A549 (cell line): ENCODE data around the gene ST6GALNAC5. TPM values are rescaled to one million over a fixed set of nuclear protein-coding genes. Genes with fewer than 3 reads are reported as not detected.

ENCODE experiments used
- ATAC-seq, 2 experiments: fragments of 200-7000 bp in 1 of 2; fragments of >200 bp in 1 of 2; cut with Nextera tagmentation in 1 of 2; cut with Tn5 transposase in 1 of 2; 3 replicates each; pipeline versions ENCODE4 v1.8.0 to v1.9.1; 2018 to 2020; ENCODE audit warnings: mild to moderate bottlenecking in 1 of 2, moderate library complexity in 1 of 2
- CTCF ChIA-PET: fragments of 300-600 bp; sonication (Branson Sonifier 250); formaldehyde crosslinking; extraction: SDS; loops from one replicate; lab custom pipeline; 2021; ENCODE audit warnings: antibody characterized with exemption, inconsistent platforms; lab: Yijun Ruan, JAX
- POLR2A ChIA-PET: fragments of 350-600 bp; formaldehyde crosslinking; extraction: SDS; loops from one replicate; lab custom pipeline; 2021; ENCODE audit warnings: antibody characterized with exemption, inconsistent platforms; lab: Yijun Ruan, JAX
- DNase-seq, 2 experiments: peaks; one replicate each; pipeline versions ENCODE4 v3.0.0 to v3.0.0-alpha.2; 2011 to 2016; ENCODE audit warnings: low read depth in 1 of 2, low spot score in 1 of 2
- FAIRE-seq: peaks from 2 replicates; lab custom pipeline; 2011; peaks lifted over from hg19 to GRCh38; lab: Jason Lieb, UNC
- H3K27ac ChIP-seq, 2 experiments: fragments of >200 bp; sonication (Bioruptor Twin); formaldehyde crosslinking; 3 replicates each; pipeline ENCODE4 v1.5.1; 2016 to 2017
- H3K4me1 ChIP-seq: fragments of >200 bp; sonication (Bioruptor Twin); formaldehyde crosslinking; 3 replicates; pipeline ENCODE4 v1.6.1; 2016
- H3K4me2 ChIP-seq: fragments of >200 bp; sonication (Bioruptor Twin); formaldehyde crosslinking; 3 replicates; pipeline ENCODE4 v1.6.1; 2016
- H3K4me3 ChIP-seq: fragments of >200 bp; sonication (Bioruptor Twin); formaldehyde crosslinking; 3 replicates; pipeline ENCODE4 v1.5.1; 2016
- H3K9me3 ChIP-seq: fragments of >200 bp; sonication (Bioruptor Twin); formaldehyde crosslinking; 3 replicates; pipeline ENCODE4 v1.6.1; 2016
- CBX2 ChIP-seq: fragments of 200-600 bp; sonication (generic); IDR thresholded peaks from 2 replicates; pipeline ENCODE4 v1.6.1; 2016; ENCODE audit warnings: low read depth, mild to moderate bottlenecking, borderline replicate concordance
- CHD2 ChIP-seq: fragments of 150-350 bp; IDR thresholded peaks from 2 replicates; pipeline ENCODE4 v1.6.1; 2014; ENCODE audit warnings: low read length; ENCODE audit not compliant: partially characterized antibody
- EP300 ChIP-seq, 2 experiments: fragments of >200 bp; sonication (Bioruptor Twin); formaldehyde crosslinking; IDR thresholded peaks; 2 replicates in 1 of 2; 3 replicates in 1 of 2; pipeline ENCODE4 v1.6.1; 2016 to 2017
- ESRRA ChIP-seq: fragments of 150-350 bp; IDR thresholded peaks from 2 replicates; pipeline ENCODE4 v1.6.1; 2014; ENCODE audit warnings: mild to moderate bottlenecking, low read length, borderline replicate concordance
- FOXS1 ChIP-seq: fragments of 250-450 bp; sonication (Bioruptor Pico); IDR thresholded peaks from 2 replicates; pipeline ENCODE4 v1.5.0; 2020; ENCODE audit warnings: mild to moderate bottlenecking, moderate library complexity
- HOXB13 ChIP-seq: fragments of 250-450 bp; sonication (Bioruptor Pico); IDR thresholded peaks from 2 replicates; pipeline ENCODE4 v1.5.0; 2020; ENCODE audit warnings: low read depth, mild to moderate bottlenecking, moderate library complexity
- JUN ChIP-seq, 2 experiments: fragments of >200 bp; sonication (Bioruptor Twin); formaldehyde crosslinking; IDR thresholded peaks; 2 replicates in 1 of 2; 3 replicates in 1 of 2; pipeline ENCODE4 v1.6.1; 2016 to 2017
- JUNB ChIP-seq: fragments of >200 bp; sonication (Bioruptor Twin); formaldehyde crosslinking; IDR thresholded peaks from 2 replicates; pipeline ENCODE4 v1.6.1; 2016
- KDM1A ChIP-seq: fragments of 200-600 bp; sonication (generic); IDR thresholded peaks from 2 replicates; pipeline ENCODE4 v1.6.1; 2016; ENCODE audit warnings: low read depth, mild to moderate bottlenecking
- MAFK ChIP-seq: fragments of 450-650 bp; IDR thresholded peaks from 2 replicates; pipeline ENCODE4 v1.6.1; 2014; ENCODE audit not compliant: partially characterized antibody
- MAZ ChIP-seq: fragments of 150-350 bp; IDR thresholded peaks from 2 replicates; pipeline ENCODE4 v1.6.1; 2014; ENCODE audit warnings: antibody characterized with exemption, low read depth, low read length, borderline replicate concordance
- NFE2L2 ChIP-seq: fragments of 150-350 bp; conservative IDR thresholded peaks from 2 replicates; pipeline ENCODE4 v1.6.1; 2014; ENCODE audit warnings: low read length
- PHF8 ChIP-seq: fragments of 200-600 bp; sonication (generic); IDR thresholded peaks from 2 replicates; pipeline ENCODE4 v1.6.1; 2016; ENCODE audit warnings: low read depth, mild to moderate bottlenecking, antibody characterized with exemption, moderate library complexity, borderline replicate concordance
- POLR2A ChIP-seq: IDR thresholded peaks from 2 replicates; pipeline ENCODE4 v1.6.1; 2012; ENCODE audit warnings: mild to moderate bottlenecking, low read length
- POLR2AphosphoS2 ChIP-seq: conservative IDR thresholded peaks from 2 replicates; pipeline ENCODE4 v1.6.1; 2012; ENCODE audit warnings: low read length, improper control_type of control experiment, inconsistent platforms
- RAD21 ChIP-seq, 2 experiments: fragments of >200 bp in 1 of 2; sonication (Bioruptor Twin) in 1 of 2; formaldehyde crosslinking in 1 of 2; IDR thresholded peaks in 1 of 2; conservative IDR thresholded peaks in 1 of 2; 2 replicates in 1 of 2; 3 replicates in 1 of 2; pipeline ENCODE4 v1.6.1; 2012 to 2018; ENCODE audit warnings: inconsistent platforms in 1 of 2
- RARB ChIP-seq: fragments of 250-450 bp; sonication (Bioruptor Pico); IDR thresholded peaks from 2 replicates; pipeline ENCODE4 v1.8.0; 2021; ENCODE audit warnings: mild to moderate bottlenecking, moderate library complexity
- RCOR1 ChIP-seq: fragments of 150-350 bp; IDR thresholded peaks from 2 replicates; pipeline ENCODE4 v1.6.1; 2014; ENCODE audit warnings: antibody characterized with exemption, low read length, low read depth
- SMC3 ChIP-seq: fragments of >200 bp; sonication (Bioruptor Twin); formaldehyde crosslinking; IDR thresholded peaks from 3 replicates; pipeline ENCODE4 v1.6.1; 2018; ENCODE audit warnings: inconsistent platforms
- TFCP2L1 ChIP-seq: fragments of 250-450 bp; sonication (Bioruptor Pico); IDR thresholded peaks from 2 replicates; pipeline ENCODE4 v1.5.0; 2021; ENCODE audit warnings: mild to moderate bottlenecking
- ZFP36 ChIP-seq: fragments of 450-650 bp; IDR thresholded peaks from 2 replicates; pipeline ENCODE4 v1.6.1; 2014; ENCODE audit warnings: borderline replicate concordance; ENCODE audit not compliant: partially characterized antibody
- ZNF302 ChIP-seq: fragments of 250-450 bp; sonication (Bioruptor Pico); IDR thresholded peaks from 2 replicates; pipeline ENCODE4 v1.9.0; 2021; ENCODE audit warnings: inconsistent platforms, mild to moderate bottlenecking, moderate library complexity
- WGBS: methylation state at CpG from one replicate; pipeline ENCODE4 v1.1.6; 2017; ENCODE audit errors: missing lambda C conversion rate; 5-methylcytosine and 5-hydroxymethylcytosine counted together
- polyA plus RNA-seq, 4 experiments: library from polyadenylated mRNA; depleted of rRNA in 3 of 4; stranded (reverse); fragments of >200 nt; fragmentation: RNase III in 1 of 4; extraction: RNeasy Plus Mini Kit Qiagen cat#74134 plus additional on column Dnase treatment in 1 of 4; gene quantifications; 2 replicates in 3 of 4; 3 replicates in 1 of 4; pipeline ENCODE4 v1.2.3, GENCODE V29; 2011 to 2017
- TF ChIP-seq, protein P1 (sequence below): IDR thresholded peaks from 2 replicates; pipeline ENCODE4 v1.6.1; 2012
- TF ChIP-seq, protein P2 (sequence below): IDR thresholded peaks from 2 replicates; pipeline ENCODE4 v1.6.1; 2012
- TF ChIP-seq, protein P3 (sequence below): fragments of >200 bp; sonication (Bioruptor Twin); formaldehyde crosslinking; IDR thresholded peaks from 3 replicates; pipeline ENCODE4 v1.6.1; 2016
- TF ChIP-seq, protein P4 (sequence below): fragments of >200 bp; sonication (Bioruptor Twin); formaldehyde crosslinking; IDR thresholded peaks from 2 replicates; pipeline ENCODE4 v1.6.1; 2016
- TF ChIP-seq, protein P5 (sequence below): fragments of 200-600 bp; sonication (generic); IDR thresholded peaks from 2 replicates; pipeline ENCODE4 v1.6.1; 2016; ENCODE audit warnings: antibody characterized with exemption, mild to moderate bottlenecking, moderate library complexity
- TF ChIP-seq, protein P6 (sequence below): fragments of 450-650 bp; IDR thresholded peaks from 2 replicates; pipeline ENCODE4 v1.6.1; 2014; ENCODE audit warnings: antibody characterized with exemption

ST6GALNAC5 gene
- polyA plus RNA-seq, 2 of the 4 experiments (the other 2 are of a cell fraction): not detected

DNA sequence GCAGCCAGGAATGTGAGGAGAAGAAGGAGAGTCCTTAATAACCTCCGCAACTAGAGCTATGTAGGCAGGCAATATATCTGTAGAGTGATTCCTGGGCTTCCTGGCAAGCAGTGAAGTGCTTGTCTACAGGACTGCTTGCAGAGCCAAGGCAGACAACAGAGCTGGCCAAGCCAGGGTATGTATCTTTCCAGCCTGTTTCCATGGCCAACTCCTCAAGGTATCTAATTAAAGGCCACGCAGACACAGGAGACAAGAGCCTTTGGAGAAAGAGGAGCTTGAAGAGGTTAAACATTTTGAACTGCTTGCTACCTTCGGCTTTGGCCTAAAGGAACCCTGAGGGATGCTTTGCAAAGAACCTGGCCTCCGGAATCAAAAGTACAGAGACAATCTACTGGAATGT is 214.6 kb downstream of the ST6GALNAC5 start:
- no peak for FAIRE-seq
- no peaks in the 10 kb centered on the region for H3K9me3 ChIP-seq
- TF ChIP-seq TFCP2L1 (CRISPR knock-in tag) (no peak), EP300 (IDR thresholded peaks at IDR 0.05) (no peak), RARB (CRISPR knock-in tag) (no peak), JUN (IDR thresholded peaks at IDR 0.05) (no peak), SMC3 (no peak), MAFK (no peak), KDM1A (no peak), RCOR1 (no peak), CBX2 (no peak), CHD2 (no peak)
- TF ChIP-seq, protein P1, sequence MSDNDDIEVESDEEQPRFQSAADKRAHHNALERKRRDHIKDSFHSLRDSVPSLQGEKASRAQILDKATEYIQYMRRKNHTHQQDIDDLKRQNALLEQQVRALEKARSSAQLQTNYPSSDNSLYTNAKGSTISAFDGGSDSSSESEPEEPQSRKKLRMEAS: no peak
- TF ChIP-seq, protein P2, sequence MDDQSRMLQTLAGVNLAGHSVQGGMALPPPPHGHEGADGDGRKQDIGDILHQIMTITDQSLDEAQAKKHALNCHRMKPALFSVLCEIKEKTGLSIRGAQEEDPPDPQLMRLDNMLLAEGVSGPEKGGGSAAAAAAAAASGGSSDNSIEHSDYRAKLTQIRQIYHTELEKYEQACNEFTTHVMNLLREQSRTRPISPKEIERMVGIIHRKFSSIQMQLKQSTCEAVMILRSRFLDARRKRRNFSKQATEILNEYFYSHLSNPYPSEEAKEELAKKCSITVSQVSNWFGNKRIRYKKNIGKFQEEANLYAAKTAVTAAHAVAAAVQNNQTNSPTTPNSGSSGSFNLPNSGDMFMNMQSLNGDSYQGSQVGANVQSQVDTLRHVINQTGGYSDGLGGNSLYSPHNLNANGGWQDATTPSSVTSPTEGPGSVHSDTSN: no peak
- H3K27ac ChIP-seq: no peak overlapping the region
- H3K4me2 ChIP-seq: no peak overlapping the region
- H3K4me3 ChIP-seq: no peak overlapping the region
- DNase-seq: no peak
- 89% methylated on average over 4 of the region's 4 CpGs for WGBS
- ChIA-PET POLR2A (no interaction called here), CTCF (no interaction called here)
- ATAC-seq: no peak
- H3K4me1 ChIP-seq: no peaks in the 10 kb centered on the region

DNA sequence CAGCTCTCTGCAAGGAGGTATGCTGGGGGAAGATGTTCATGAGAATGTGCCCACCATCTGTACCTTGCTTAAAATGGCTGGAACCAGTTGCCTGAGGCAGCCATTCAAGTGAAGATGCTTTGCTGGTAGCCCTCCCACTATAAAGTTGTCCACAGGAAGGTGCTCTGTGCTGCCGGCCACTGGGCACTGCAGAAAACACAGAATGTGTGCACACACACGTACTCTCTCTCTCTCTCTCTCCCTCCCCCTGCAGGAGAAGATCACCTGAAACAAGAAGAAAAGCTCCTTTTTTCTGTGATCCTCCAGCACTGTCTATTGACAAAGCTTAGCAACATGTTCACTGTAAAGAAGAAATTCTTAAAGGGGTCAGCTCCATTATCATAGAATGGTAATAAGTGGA is 217.2 kb downstream of the ST6GALNAC5 start:
- WGBS: 93% methylated on average over 2 of the region's 2 CpGs
- CTCF ChIA-PET: no interaction called here
- Histone ChIP-seq H3K27ac (no peak overlapping the region), H3K9me3 (no peaks in the 10 kb centered on the region), H3K4me3 (no peak overlapping the region), H3K4me2 (no peak overlapping the region), H3K4me1 (no peaks in the 10 kb centered on the region)
- DNase-seq (no peak), FAIRE-seq (no peak), ATAC-seq (no peak)
- POLR2A ChIA-PET: no interaction called here
- TF ChIP-seq JUN (IDR thresholded peaks at IDR 0.05) (no peak), JUNB (no peak), HOXB13 (CRISPR knock-in tag) (no peak), RAD21 (conservative IDR thresholded peaks at IDR 0.05 in 1 of 2, IDR thresholded peaks at IDR 0.05 in 1 of 2) (no peak), ESRRA (no peak), SMC3 (no peak), POLR2AphosphoS2 (no peak), ZNF302 (CRISPR knock-in tag) (no peak), NFE2L2 (no peak), RCOR1 (no peak), FOXS1 (CRISPR knock-in tag) (no peak), PHF8 (no peak), POLR2A (no peak), ZFP36 (no peak)
- TF ChIP-seq, protein P3, sequence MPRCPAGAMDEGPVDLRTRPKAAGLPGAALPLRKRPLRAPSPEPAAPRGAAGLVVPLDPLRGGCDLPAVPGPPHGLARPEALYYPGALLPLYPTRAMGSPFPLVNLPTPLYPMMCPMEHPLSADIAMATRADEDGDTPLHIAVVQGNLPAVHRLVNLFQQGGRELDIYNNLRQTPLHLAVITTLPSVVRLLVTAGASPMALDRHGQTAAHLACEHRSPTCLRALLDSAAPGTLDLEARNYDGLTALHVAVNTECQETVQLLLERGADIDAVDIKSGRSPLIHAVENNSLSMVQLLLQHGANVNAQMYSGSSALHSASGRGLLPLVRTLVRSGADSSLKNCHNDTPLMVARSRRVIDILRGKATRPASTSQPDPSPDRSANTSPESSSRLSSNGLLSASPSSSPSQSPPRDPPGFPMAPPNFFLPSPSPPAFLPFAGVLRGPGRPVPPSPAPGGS: no peak
- TF ChIP-seq, protein P4, sequence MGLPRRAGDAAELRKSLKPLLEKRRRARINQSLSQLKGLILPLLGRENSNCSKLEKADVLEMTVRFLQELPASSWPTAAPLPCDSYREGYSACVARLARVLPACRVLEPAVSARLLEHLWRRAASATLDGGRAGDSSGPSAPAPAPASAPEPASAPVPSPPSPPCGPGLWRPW: no peak

DNA sequence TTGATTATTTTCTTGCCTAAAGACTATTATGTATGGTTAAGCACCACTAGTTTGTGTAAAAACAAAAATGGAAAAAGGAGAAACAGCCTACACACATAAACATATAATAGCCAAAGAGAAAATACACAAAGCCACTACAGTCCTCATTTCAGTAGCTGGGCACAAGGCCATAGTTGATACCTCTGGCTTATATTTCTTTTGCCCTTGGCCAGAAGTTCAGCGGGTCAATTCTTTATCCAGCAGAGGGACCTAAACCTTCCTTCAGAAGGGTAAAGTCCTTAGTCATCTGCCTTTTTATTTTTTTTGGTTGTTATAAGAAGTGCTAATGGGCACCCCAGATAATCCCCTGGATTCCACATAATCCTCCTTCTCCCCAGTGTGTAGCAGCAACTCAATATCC is 217.8 kb downstream of the ST6GALNAC5 start:
- ATAC-seq (no peak), FAIRE-seq (no peak), DNase-seq (no peak)
- H3K4me1 ChIP-seq: no peaks in the 10 kb centered on the region
- no peak overlapping the region for H3K4me2 ChIP-seq
- no peak overlapping the region for H3K27ac ChIP-seq
- CTCF ChIA-PET: no interaction called here
- H3K9me3 ChIP-seq: no peaks in the 10 kb centered on the region
- 97% methylated on average over 1 of the region's 1 CpG for WGBS
- POLR2A ChIA-PET: no interaction called here
- no peak overlapping the region for H3K4me3 ChIP-seq
- no peak for TF ChIP-seq MAZ
- TF ChIP-seq, protein P5, sequence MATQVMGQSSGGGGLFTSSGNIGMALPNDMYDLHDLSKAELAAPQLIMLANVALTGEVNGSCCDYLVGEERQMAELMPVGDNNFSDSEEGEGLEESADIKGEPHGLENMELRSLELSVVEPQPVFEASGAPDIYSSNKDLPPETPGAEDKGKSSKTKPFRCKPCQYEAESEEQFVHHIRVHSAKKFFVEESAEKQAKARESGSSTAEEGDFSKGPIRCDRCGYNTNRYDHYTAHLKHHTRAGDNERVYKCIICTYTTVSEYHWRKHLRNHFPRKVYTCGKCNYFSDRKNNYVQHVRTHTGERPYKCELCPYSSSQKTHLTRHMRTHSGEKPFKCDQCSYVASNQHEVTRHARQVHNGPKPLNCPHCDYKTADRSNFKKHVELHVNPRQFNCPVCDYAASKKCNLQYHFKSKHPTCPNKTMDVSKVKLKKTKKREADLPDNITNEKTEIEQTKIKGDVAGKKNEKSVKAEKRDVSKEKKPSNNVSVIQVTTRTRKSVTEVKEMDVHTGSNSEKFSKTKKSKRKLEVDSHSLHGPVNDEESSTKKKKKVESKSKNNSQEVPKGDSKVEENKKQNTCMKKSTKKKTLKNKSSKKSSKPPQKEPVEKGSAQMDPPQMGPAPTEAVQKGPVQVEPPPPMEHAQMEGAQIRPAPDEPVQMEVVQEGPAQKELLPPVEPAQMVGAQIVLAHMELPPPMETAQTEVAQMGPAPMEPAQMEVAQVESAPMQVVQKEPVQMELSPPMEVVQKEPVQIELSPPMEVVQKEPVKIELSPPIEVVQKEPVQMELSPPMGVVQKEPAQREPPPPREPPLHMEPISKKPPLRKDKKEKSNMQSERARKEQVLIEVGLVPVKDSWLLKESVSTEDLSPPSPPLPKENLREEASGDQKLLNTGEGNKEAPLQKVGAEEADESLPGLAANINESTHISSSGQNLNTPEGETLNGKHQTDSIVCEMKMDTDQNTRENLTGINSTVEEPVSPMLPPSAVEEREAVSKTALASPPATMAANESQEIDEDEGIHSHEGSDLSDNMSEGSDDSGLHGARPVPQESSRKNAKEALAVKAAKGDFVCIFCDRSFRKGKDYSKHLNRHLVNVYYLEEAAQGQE: no peak
- no peak for TF ChIP-seq ESRRA
- TF ChIP-seq, protein P6, sequence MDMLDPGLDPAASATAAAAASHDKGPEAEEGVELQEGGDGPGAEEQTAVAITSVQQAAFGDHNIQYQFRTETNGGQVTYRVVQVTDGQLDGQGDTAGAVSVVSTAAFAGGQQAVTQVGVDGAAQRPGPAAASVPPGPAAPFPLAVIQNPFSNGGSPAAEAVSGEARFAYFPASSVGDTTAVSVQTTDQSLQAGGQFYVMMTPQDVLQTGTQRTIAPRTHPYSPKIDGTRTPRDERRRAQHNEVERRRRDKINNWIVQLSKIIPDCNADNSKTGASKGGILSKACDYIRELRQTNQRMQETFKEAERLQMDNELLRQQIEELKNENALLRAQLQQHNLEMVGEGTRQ: no peak
